WERI-Rb-1 (cell line): Measurements from ENCODE around the gene PRLH.

Experiments used
- DNase-seq: peaks from one replicate; pipeline ENCODE4 v3.0.0-alpha.2; 2020
- H3K27ac ChIP-seq: fragments of 250-450 bp; sonication (Bioruptor Pico); 2 replicates; pipeline ENCODE4 v1.5.1; 2020; ENCODE audit warnings: mild to moderate bottlenecking, moderate library complexity
- H3K27me3 ChIP-seq: fragments of 250-450 bp; sonication (Bioruptor Pico); 2 replicates; pipeline ENCODE4 v1.5.1; 2021; ENCODE audit warnings: mild to moderate bottlenecking, low read depth, moderate library complexity; ENCODE audit not compliant: insufficient read depth, severe bottlenecking
- H3K36me3 ChIP-seq: fragments of 250-450 bp; sonication (Bioruptor Pico); 2 replicates; pipeline ENCODE4 v1.5.1; 2020; ENCODE audit warnings: mild to moderate bottlenecking, moderate library complexity
- H3K4me3 ChIP-seq: 2 replicates; pipeline ENCODE4 v1.5.1; 2011; ENCODE audit warnings: low read depth, mild to moderate bottlenecking, control low read depth, low read length
- H3K9me3 ChIP-seq: fragments of 250-450 bp; sonication (Bioruptor Pico); 2 replicates; pipeline ENCODE4 v1.5.1; 2021; ENCODE audit warnings: mild to moderate bottlenecking, moderate library complexity; ENCODE audit not compliant: severe bottlenecking
- CTCF ChIP-seq: IDR thresholded peaks from 2 replicates; pipeline ENCODE4 v1.5.1; 2011; ENCODE audit warnings: low read depth, mild to moderate bottlenecking, control low read depth, inconsistent platforms, low read length

Gene PRLH

DNA sequence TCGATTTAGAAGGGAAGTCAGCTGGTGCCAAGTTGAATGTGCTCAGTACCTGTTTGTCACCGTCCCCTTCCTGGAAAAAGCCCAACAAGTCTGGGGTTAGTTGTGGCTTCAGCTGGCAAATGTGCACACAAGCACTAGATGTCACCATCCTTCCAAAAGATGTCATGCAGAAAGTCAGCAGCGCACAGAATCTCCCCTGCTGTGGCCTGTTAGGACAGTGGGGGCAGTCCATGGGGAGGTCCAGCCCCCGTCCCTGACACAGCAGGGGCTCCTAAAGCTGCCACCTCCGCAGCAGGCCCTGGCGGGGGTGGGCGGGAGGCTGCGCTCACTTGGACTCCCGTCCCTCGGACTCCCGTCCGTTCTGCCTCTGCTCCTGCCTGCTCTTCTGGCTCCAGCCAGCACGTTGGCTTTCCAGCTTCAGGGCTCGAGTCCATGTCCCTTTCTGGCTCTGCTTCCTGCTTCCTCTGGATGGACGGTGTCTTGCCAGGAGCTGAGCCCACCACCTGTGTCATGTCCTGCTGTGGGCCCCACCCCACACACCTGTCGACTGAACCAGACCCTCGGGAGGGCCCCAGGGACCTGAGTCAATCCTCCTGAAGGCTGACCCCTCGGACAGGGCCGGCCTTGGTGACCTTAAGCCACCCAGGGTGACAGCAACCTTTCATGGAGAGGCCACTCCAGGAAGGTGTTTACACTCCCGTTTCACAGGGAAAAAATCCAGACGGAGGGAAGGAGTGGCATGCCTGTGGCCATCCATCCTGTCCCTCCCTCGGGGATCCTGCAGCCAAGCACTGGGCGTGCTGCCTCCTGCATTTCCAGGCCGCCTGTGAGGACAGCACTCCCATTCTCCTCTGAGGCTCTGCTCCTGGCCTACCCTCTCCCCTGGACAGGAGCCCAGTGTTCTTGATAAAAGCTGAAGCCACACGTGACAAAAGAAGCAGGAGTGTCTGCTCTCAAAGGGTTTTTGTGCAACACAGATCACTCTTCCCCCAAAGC lies 15.7 kb downstream of the PRLH start:
- peaks cover 8% of the 10 kb centered on the region for H3K27me3 ChIP-seq
- H3K9me3 ChIP-seq = no peaks in the 10 kb centered on the region
- no peak overlapping the region for H3K4me3 ChIP-seq
- DNase-seq = peak; percentile 73
- H3K36me3 ChIP-seq = no peaks in the 10 kb centered on the region
- no peak overlapping the region for H3K27ac ChIP-seq
- TF ChIP-seq CTCF = peak; percentile 75

DNA sequence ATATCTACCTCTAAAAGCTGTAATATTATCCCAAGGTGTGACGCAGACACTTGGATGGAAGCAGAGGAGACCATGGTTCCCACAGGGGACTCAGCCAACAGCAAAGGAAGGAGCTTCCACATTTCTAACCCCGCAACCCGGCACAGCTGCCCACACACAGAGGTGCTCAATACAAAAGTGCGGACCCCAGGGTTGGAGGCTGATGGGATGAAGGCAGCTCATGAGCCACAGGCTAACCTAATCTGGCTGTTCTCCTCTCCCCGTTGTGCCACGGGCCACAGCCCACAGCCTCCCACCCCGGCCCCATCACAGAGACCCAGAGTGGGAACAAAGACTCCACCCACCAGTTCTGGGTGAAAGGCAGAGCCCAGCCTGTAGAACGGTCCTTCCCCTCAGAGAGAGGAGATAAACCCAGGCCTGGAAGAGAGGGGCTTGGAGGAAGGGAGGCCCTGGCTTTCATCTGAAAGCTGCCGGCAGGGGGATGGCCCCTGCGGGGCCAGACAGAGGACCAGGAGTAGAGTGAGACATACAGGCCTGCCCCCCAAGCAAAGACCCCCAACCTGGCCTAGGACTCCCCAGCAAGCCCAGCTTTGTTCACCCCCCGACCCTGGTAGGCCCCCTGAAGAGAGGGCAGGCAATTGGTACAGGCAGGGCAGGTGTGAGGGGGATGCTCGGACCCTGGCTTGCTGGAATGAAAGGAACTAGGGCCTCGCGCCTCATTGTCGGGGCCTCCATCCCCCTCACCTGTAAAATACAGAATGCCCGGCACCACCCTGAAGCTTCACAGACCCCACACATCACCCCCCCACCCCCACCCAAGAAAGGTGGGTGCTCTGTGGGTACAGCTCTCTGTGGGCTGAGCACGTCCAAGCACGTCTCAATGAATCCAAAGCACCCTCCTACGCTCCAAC lies 17.3 kb downstream of the PRLH start:
- H3K27ac ChIP-seq = no peak overlapping the region

DNA sequence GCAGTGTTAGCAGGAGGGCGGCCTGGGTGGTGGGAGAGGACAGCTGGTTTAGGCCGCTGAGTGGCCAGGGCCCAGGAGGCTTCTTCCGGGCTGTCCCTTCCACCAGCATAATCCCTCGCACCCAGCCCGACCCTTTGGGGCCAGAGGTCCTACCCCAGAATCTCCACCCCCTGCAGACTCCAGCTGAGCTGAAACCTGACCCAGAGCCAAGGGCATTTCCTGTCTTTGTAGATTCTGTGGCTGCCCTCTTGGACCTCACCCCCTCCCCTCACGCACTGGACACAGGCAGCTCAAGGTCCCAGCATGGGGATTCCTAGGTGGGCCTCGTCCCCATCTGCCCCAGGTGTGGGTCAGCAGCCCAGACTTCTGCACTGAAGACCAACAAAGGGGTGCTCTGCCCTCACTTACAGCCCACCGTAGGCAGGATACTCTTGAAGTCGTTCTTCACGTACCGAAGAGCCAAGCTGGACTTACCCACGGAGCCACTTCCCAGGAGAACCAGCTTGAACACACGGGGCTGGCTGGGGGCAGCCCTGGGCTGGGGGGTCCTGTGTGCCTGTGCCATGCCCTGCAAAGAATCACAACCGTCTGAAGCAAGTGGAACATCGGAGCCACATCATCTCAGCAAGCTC lies 19.3 kb downstream of the PRLH start:
- no peak for TF ChIP-seq CTCF
- Histone ChIP-seq H3K27me3 (no peaks in the 10 kb centered on the region), H3K4me3 (no peak overlapping the region), H3K36me3 (no peaks in the 10 kb centered on the region), H3K9me3 (no peaks in the 10 kb centered on the region), H3K27ac (no peak overlapping the region)
- DNase-seq = no peak

More for the DNA sequence above, 17.3 kb downstream of the PRLH start:
- Histone ChIP-seq H3K4me3 (no peak overlapping the region), H3K27me3 (peaks cover 8% of the 10 kb centered on the region), H3K36me3 (no peaks in the 10 kb centered on the region), H3K9me3 (no peaks in the 10 kb centered on the region)
- no peak for TF ChIP-seq CTCF
- no peak for DNase-seq

DNA sequence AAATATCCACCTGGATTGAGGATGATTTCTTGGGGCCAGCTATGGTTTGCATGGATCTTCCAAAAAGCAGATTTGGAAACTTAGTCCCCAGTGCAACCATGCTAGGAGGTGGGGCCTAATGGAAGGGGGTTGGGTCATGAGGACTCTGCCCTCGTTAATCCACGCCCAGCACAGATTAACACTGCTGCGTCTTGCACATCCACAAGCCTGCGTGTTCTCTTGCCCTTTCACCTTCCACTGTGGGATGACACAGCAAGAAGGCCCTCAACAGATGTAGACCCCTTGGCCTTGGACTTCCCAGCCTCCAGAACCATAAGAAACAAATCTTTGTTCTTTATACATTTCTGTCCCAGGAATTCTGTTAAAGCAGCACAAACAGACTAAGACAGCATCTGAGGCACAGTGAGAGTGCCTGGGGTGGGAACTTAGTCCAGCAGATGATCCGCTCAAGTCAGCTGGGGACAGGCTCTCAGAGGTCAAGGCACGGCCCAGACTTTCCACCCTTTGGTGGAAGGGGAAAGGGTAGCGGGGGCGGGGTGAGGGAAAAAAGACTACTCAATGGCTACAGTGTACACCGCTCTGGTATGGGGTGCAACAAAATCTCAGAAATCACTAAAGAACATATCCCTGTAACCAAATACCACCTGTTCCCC lies 21.8 kb downstream of the PRLH start:
- DNase-seq = peak; percentile 50
- Histone ChIP-seq H3K27me3 (no peaks in the 10 kb centered on the region), H3K4me3 (no peak overlapping the region), H3K36me3 (no peaks in the 10 kb centered on the region), H3K9me3 (no peaks in the 10 kb centered on the region), H3K27ac (no peak overlapping the region)
- no peak for TF ChIP-seq CTCF

DNA sequence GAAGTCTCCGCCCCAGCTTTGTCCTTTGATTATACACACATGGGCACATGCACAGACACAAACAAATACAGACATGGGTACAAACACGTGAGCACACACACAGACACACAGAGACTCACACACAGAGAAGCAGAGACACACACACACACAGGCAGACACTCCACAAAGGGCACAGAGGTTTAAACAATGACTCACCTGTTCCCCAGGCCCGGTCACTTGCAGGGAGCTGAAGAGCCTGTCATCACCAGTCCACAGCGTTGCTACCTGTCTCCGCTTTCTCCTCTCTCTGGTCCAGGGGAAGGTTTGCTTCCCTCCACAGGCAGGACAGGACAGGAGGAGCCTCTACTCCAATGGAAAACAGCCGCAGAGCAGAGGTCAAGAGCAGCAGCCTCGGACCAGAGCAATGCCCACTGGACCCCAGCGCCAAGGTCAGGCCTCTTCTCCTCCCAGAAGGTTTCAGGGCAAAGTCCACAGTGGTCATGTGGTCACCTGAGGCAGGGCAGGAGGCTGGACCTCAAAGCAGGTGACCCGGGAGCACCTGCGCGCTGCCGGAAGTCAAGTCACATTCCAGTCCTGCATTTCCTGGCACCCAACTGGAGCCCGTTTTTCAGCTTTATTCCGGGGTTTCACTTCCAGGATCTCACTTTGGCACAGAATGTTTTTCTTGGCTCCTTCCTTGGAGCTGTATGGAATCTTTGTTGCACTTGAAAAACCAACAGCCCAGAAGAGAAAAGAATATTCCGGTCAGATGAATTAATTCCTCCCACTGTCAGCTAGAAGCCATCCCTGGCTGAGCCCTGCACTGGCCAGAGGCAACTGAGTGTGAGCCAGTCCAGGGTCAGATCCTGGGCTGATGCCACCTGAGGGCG lies 24.1 kb downstream of the PRLH start, which contains the start of gene RAB17:
Gene RAB17, minus strand, starts transcription at position 463 of the 869 bp plus-strand sequence. CDS start 4,580 bp downstream, outside the sequence.
- no peak for TF ChIP-seq CTCF
- Histone ChIP-seq H3K9me3 (no peaks in the 10 kb centered on the region), H3K4me3 (no peak within 1 kb of the TSS), H3K36me3 (no peaks in the 10 kb centered on the region), H3K27ac (no peak within 1 kb of the TSS), H3K27me3 (peaks cover 5% of the 10 kb centered on the region)
- no peak for DNase-seq
